Esophagus squamous epithelium (tissue), 5 donors: ENCODE results near the gene GALK1. TPM values are rescaled to one million over a fixed set of nuclear protein-coding genes. Genes with fewer than 3 reads are reported as not detected.

Source experiments
- DNase-seq: peaks from one replicate; lab custom pipeline; 2025; lab: John Stamatoyannopoulos, UW
- H3K27ac ChIP-seq, 4 donors: fragments of 200-600 bp; sonication (generic); one replicate each; pipeline ENCODE4 v1.5.1; 2016 to 2019; ENCODE audit warnings: mild to moderate bottlenecking in 1 of 4
- H3K27me3 ChIP-seq, 4 donors: fragments of 200-600 bp; sonication (generic); 1 replicate in 3 of 4; 2 replicates in 1 of 4; pipeline versions ENCODE4 v1.5.1 to v1.6.0; 2017 to 2021; ENCODE audit warnings: antibody characterized with exemption in 1 of 4
- H3K36me3 ChIP-seq, 3 donors: fragments of 200-600 bp; sonication (generic); one replicate each; pipeline ENCODE4 v1.5.1; 2016 to 2019
- H3K4me1 ChIP-seq, 3 donors: fragments of 200-600 bp; sonication (generic); one replicate each; pipeline ENCODE4 v1.5.1; 2017 to 2019
- H3K4me3 ChIP-seq, 4 donors: fragments of 200-600 bp; sonication (generic); 1 replicate in 3 of 4; 2 replicates in 1 of 4; pipeline ENCODE4 v1.5.1; 2016 to 2019; ENCODE audit warnings: mild to moderate bottlenecking in 2 of 4, moderate library complexity in 1 of 4
- H3K9me3 ChIP-seq, 3 donors: fragments of 200-600 bp; sonication (generic); one replicate each; pipeline ENCODE4 v1.5.1; 2016 to 2019
- CTCF ChIP-seq, 6 experiments: fragments of 450-650 bp in 4 of 6; fragments of 200-600 bp in 2 of 6; sonication (generic) in 2 of 6; IDR thresholded peaks; one replicate each; pipeline ENCODE4 v1.5.1; 2016 to 2019; ENCODE audit warnings: antibody characterized with exemption in 6 of 6, mild to moderate bottlenecking in 4 of 6, moderate library complexity in 4 of 6
- POLR2A ChIP-seq, 4 donors: fragments of 450-650 bp; IDR thresholded peaks; one replicate each; pipeline ENCODE4 v1.6.1; 2017; ENCODE audit warnings: antibody characterized with exemption in 4 of 4, mild to moderate bottlenecking in 4 of 4, moderate library complexity in 3 of 4
- WGBS, 2 donors: methylation state at CpG; one replicate each; pipeline ENCODE4 v1.1.5; 2018; 5-methylcytosine and 5-hydroxymethylcytosine counted together
- intact Hi-C: fragments of 100-400 bp; cut with DNase I; formaldehyde crosslinking; loops from one replicate; pipeline ENCODE4 v1.15.0; 2022
- total RNA-seq, 4 donors: library from RNA; depleted of rRNA; stranded (reverse); fragments of >200 nt; gene quantifications; one replicate each; pipeline ENCODE4 v1.1.0, GENCODE V29; 2016
- donor health status: DM: yes; HTN: yes; CAD: no.

Gene GALK1
- total RNA-seq, 4 donors from 2014 or later = 16.4 to 30.9 (median 20.2) TPM

- Histone ChIP-seq H3K36me3 (peaks cover 0 to 95% (median 31%) of the 10 kb centered on the region in 3 donors), H3K27ac (peak overlapping the region in 3 of 4 donors; percentile 2 to 44 (median 26)), H3K4me3 (no peak overlapping the region), H3K9me3 (no peaks in the 10 kb centered on the region), H3K27me3 (no peaks in the 10 kb centered on the region), H3K4me1 (peaks cover 5 to 42% (median 6%) of the 10 kb centered on the region in 3 donors)
- intact Hi-C loops = loop anchor here (5.0 to 10.0 kb wide), 3 partner anchors 77 to 245 kb away; partner anchors contain the start of gene SMIM5
- no peak for TF ChIP-seq POLR2A (IDR thresholded peaks at IDR 0.05)
- TF ChIP-seq CTCF (IDR thresholded peaks at IDR 0.05) = peak; percentile 87 to 95 (median 92)
- peak; percentile 48 for DNase-seq
- 54 to 80% methylated on average over 1 to 5 of the region's 20 CpGs for WGBS, 2 donors
Observed at GRCh38 chr17:75749545-75750389, 15.2 kb downstream of the GALK1 start.

- TF ChIP-seq POLR2A (IDR thresholded peaks at IDR 0.05) = no peak
- no peak for TF ChIP-seq CTCF (IDR thresholded peaks at IDR 0.05)
- intact Hi-C loops = no loop called here
Observed at GRCh38 chr17:75748706-75749105, 16.3 kb downstream of the GALK1 start.

GRCh38 chr17:75743625-75744206, 21.3 kb downstream of the GALK1 start:
- DNase-seq = no peak
- 81 to 82% methylated on average over 4 to 5 of the region's 25 CpGs for WGBS, 2 donors
- Histone ChIP-seq H3K27ac (no peak overlapping the region), H3K4me1 (peaks cover 0 to 19% (median 3%) of the 10 kb centered on the region in 3 donors), H3K36me3 (peaks cover 7 to 94% (median 26%) of the 10 kb centered on the region in 3 donors), H3K9me3 (no peaks in the 10 kb centered on the region), H3K27me3 (no peaks in the 10 kb centered on the region), H3K4me3 (no peak overlapping the region)
- intact Hi-C loops = no loop called here
- no peak for TF ChIP-seq CTCF (IDR thresholded peaks at IDR 0.05)
- no peak for TF ChIP-seq POLR2A (IDR thresholded peaks at IDR 0.05)

More at GRCh38 chr17:75748706-75749105, 16.3 kb downstream of the GALK1 start:
- peaks cover 0 to 36% (median 3%) of the 10 kb centered on the region in 3 donors for H3K4me1 ChIP-seq
- H3K27me3 ChIP-seq = no peaks in the 10 kb centered on the region
- H3K4me3 ChIP-seq = no peak overlapping the region
- DNase-seq = no peak
- no peaks in the 10 kb centered on the region for H3K9me3 ChIP-seq
- 68 to 82% methylated on average over 3 to 6 of the region's 9 CpGs for WGBS, 2 donors
- H3K36me3 ChIP-seq = peaks cover 0 to 94% (median 31%) of the 10 kb centered on the region in 3 donors
- H3K27ac ChIP-seq = peak overlapping the region in 3 of 4 donors; percentile 17 to 54 (median 26)

DNA sequence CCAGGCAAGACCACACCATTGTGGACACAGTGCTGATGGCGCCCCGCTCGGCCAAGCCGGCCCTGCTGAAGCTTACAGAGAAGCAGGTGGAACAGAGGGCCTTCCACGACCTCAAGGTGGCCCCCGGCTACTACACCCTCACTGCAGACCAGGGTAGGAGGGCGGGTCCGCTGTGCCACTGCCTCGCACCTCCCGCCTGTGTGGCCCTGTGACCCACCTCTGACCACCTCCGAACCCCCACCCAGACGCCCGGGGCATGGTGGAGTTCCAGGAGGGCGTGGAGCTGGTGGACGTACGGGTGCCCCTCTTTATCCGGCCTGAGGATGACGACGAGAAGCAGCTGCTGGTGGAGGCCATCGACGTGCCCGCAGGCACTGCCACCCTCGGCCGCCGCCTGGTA, 22.7 kb downstream of the GALK1 start:
- H3K9me3 ChIP-seq = no peaks in the 10 kb centered on the region
- peaks cover 7 to 97% (median 29%) of the 10 kb centered on the region in 3 donors for H3K36me3 ChIP-seq
- intact Hi-C loops = no loop called here
- 80 to 82% methylated on average over 2 to 6 of the region's 25 CpGs for whole genome bisulfite sequencing, 2 donors
- H3K27me3 ChIP-seq = no peaks in the 10 kb centered on the region
- H3K4me1 ChIP-seq = peaks cover 0 to 9% (median 3%) of the 10 kb centered on the region in 3 donors
- no peak overlapping the region for H3K27ac ChIP-seq
- no peak for DNase-seq
- H3K4me3 ChIP-seq = no peak overlapping the region
- no peak for TF ChIP-seq POLR2A (IDR thresholded peaks at IDR 0.05)
- TF ChIP-seq CTCF (IDR thresholded peaks at IDR 0.05) = no peak
